ENCODE data around the gene ACTN4.

- TF ChIP-seq FOXP2 (optimal IDR thresholded peaks at IDR 0.05; ENCODE audit: control extremely low read depth, extremely low read length, insufficient read depth) (no peak), EZH2 (IDR thresholded peaks at IDR 0.05) (no peak)
These were observed 1.4 kb downstream of the ACTN4 start for GRCh38 chr19:38648769-38649304.

Data from SK-N-MC (cell line).